PC-9 (cell line): ENCODE results near the gene PTPRD.

Source experiments
- CTCF ChIP-seq: fragments of 200-600 bp; sonication (generic); conservative IDR thresholded peaks from 2 replicates; pipeline ENCODE4 v1.6.1; 2017; ENCODE audit warnings: mixed run types, antibody characterized with exemption, mild to moderate bottlenecking, moderate library complexity
- EZH2 ChIP-seq: fragments of 200-600 bp; sonication (generic); IDR thresholded peaks from 2 replicates; pipeline ENCODE4 v1.8.0; 2017; ENCODE audit warnings: antibody characterized with exemption, low read depth

GRCh38 chr9:8637626-8638025 lies 1975.2 kb downstream of the PTPRD start:
- no peak for TF ChIP-seq CTCF
- no peak for TF ChIP-seq EZH2
